H9 (cell line): ENCODE results near the gene TBC1D1. TPM values are rescaled to one million over a fixed set of nuclear protein-coding genes. Genes with fewer than 3 reads are reported as not detected.
A peak's percentile ranks its signal among the peaks of the same experiment; 100 is the strongest.

Experiments used
- DNase-seq: peaks from one replicate; pipeline ENCODE4 v3.0.0-alpha.2; 2017
- H2AFZ ChIP-seq: one replicate; pipeline ENCODE4 v1.6.1; 2013; ENCODE audit warnings: mild to moderate bottlenecking, low read length, control low read depth, moderate library complexity
- H2AK5ac ChIP-seq: 2 replicates; pipeline ENCODE4 v1.6.1; 2013; ENCODE audit warnings: low read length, control low read depth, mixed read lengths; ENCODE audit not compliant: insufficient read length
- H2BK120ac ChIP-seq: one replicate; pipeline ENCODE4 v1.6.1; 2013; ENCODE audit warnings: low read depth, mild to moderate bottlenecking, low read length, control low read depth, inconsistent platforms; ENCODE audit not compliant: poor library complexity, severe bottlenecking
- H2BK12ac ChIP-seq: 2 replicates; pipeline ENCODE4 v1.6.1; 2013; ENCODE audit warnings: low read length, control low read depth, mixed read lengths, low read depth; ENCODE audit not compliant: insufficient read length
- H2BK15ac ChIP-seq: 2 replicates; pipeline ENCODE4 v1.6.1; 2013; ENCODE audit warnings: low read depth, low read length, control low read depth
- H2BK20ac ChIP-seq: one replicate; pipeline ENCODE4 v1.6.1; 2013; ENCODE audit warnings: low read depth, mild to moderate bottlenecking, low read length, control low read depth, inconsistent platforms; ENCODE audit not compliant: poor library complexity, severe bottlenecking
- H2BK5ac ChIP-seq: 2 replicates; pipeline ENCODE4 v1.6.1; 2013; ENCODE audit warnings: low read length, control low read depth, mixed read lengths; ENCODE audit not compliant: insufficient read length
- H3K14ac ChIP-seq: 2 replicates; pipeline ENCODE4 v1.6.1; 2013; ENCODE audit warnings: low read length, control low read depth; ENCODE audit not compliant: insufficient read depth
- H3K18ac ChIP-seq: 2 replicates; pipeline ENCODE4 v1.6.1; 2013; ENCODE audit warnings: low read depth, mild to moderate bottlenecking, mixed read lengths, low read length, control low read depth; ENCODE audit not compliant: insufficient read length
- H3K23ac ChIP-seq: 2 replicates; pipeline ENCODE4 v1.6.1; 2013; ENCODE audit warnings: low read length, control low read depth, mixed read lengths, low read depth; ENCODE audit not compliant: insufficient read length
- H3K23me2 ChIP-seq: 2 replicates; pipeline ENCODE4 v1.6.1; 2013; ENCODE audit warnings: low read depth, mild to moderate bottlenecking, mixed read lengths, low read length, control low read depth; ENCODE audit not compliant: insufficient read length, poor library complexity, severe bottlenecking
- H3K27ac ChIP-seq: 2 replicates; pipeline ENCODE4 v1.5.1; 2013; ENCODE audit warnings: low read length, control low read depth, mixed read lengths, low read depth; ENCODE audit not compliant: insufficient read length
- H3K27me3 ChIP-seq: 2 replicates; pipeline ENCODE4 v1.6.1; 2013; ENCODE audit warnings: low read length, control low read depth, inconsistent platforms; ENCODE audit not compliant: insufficient read depth
- H3K4ac ChIP-seq: 2 replicates; pipeline ENCODE4 v1.6.1; 2013; ENCODE audit warnings: low read depth, mild to moderate bottlenecking, control low read depth, inconsistent platforms, low read length, moderate library complexity
- H3K4me1 ChIP-seq: 2 replicates; pipeline ENCODE4 v1.6.1; 2013; ENCODE audit warnings: low read length, control low read depth, inconsistent platforms; ENCODE audit not compliant: insufficient read depth
- H3K4me2 ChIP-seq: 2 replicates; pipeline ENCODE4 v1.6.1; 2013; ENCODE audit warnings: low read length, control low read depth, mixed read lengths; ENCODE audit not compliant: insufficient read length, insufficient read depth
- H3K56ac ChIP-seq: 2 replicates; pipeline ENCODE4 v1.6.1; 2013; ENCODE audit warnings: low read depth, mild to moderate bottlenecking, mixed read lengths, low read length, control low read depth; ENCODE audit not compliant: insufficient read length
- H3K79me1 ChIP-seq: 2 replicates; pipeline ENCODE4 v1.6.1; 2013; ENCODE audit warnings: low read depth, mild to moderate bottlenecking, moderate library complexity, low read length, control low read depth, inconsistent platforms; ENCODE audit not compliant: insufficient read depth, poor library complexity, severe bottlenecking
- H3K79me2 ChIP-seq: 2 replicates; pipeline ENCODE4 v1.6.1; 2013; ENCODE audit warnings: low read length, control low read depth, inconsistent platforms; ENCODE audit not compliant: insufficient read depth
- H3K9ac ChIP-seq: 2 replicates; pipeline ENCODE4 v1.6.1; 2013; ENCODE audit warnings: low read length, control low read depth, mixed read lengths; ENCODE audit not compliant: insufficient read length; ENCODE audit errors: extremely low read depth
- H3K9me3 ChIP-seq: one replicate; pipeline ENCODE4 v1.6.1; 2013; ENCODE audit warnings: low read depth, low read length, inconsistent platforms; ENCODE audit not compliant: control insufficient read depth
- H3T11ph ChIP-seq: one replicate; pipeline ENCODE4 v1.6.1; 2013; ENCODE audit warnings: mild to moderate bottlenecking, low read length, control low read depth, inconsistent platforms
- H4K20me1 ChIP-seq: one replicate; pipeline ENCODE4 v1.6.1; 2013; ENCODE audit not compliant: control insufficient read depth, insufficient read length, insufficient read depth
- H4K5ac ChIP-seq: 2 replicates; pipeline ENCODE4 v1.6.1; 2013; ENCODE audit warnings: low read depth, mild to moderate bottlenecking, mixed read lengths, low read length, control low read depth; ENCODE audit not compliant: insufficient read length
- H4K8ac ChIP-seq: replicated peaks from 2 replicates; pipeline ENCODE4 v1.6.1; 2013; ENCODE audit warnings: low read length, control low read depth, mixed read lengths, low read depth; ENCODE audit not compliant: insufficient read length
- H4K91ac ChIP-seq: 2 replicates; pipeline ENCODE4 v1.6.1; 2013; ENCODE audit warnings: low read depth, mild to moderate bottlenecking, moderate library complexity, mixed read lengths, low read length, control low read depth; ENCODE audit not compliant: insufficient read length
- H3K27ac Mint-ChIP-seq, 3 experiments: 2 replicates in 2 of 3; 3 replicates in 1 of 3; pipeline ENCODE4 v1.8.0; 2020 to 2021; ENCODE audit warnings: mixed read lengths in 3 of 3, mild to moderate bottlenecking in 1 of 3, moderate library complexity in 1 of 3
- H3K27me3 Mint-ChIP-seq: 2 replicates; pipeline ENCODE4 v1.8.0; 2021; ENCODE audit warnings: low read depth, mild to moderate bottlenecking, moderate library complexity, mixed read lengths
- H3K36me3 Mint-ChIP-seq, 3 experiments: 2 replicates in 2 of 3; 3 replicates in 1 of 3; pipeline ENCODE4 v1.8.0; 2020 to 2021; ENCODE audit warnings: low read depth in 3 of 3, mixed read lengths in 3 of 3; ENCODE audit not compliant: insufficient read depth in 1 of 3
- H3K4me1 Mint-ChIP-seq, 2 experiments: 2 replicates each; pipeline ENCODE4 v1.8.0; 2020; ENCODE audit warnings: mixed read lengths in 2 of 2
- H3K4me3 Mint-ChIP-seq, 2 experiments: 2 replicates in 1 of 2; 3 replicates in 1 of 2; pipeline ENCODE4 v1.8.0; 2020 to 2021; ENCODE audit warnings: mild to moderate bottlenecking in 2 of 2, mixed read lengths in 2 of 2, moderate library complexity in 1 of 2
- H3K9me3 Mint-ChIP-seq, 2 experiments: 2 replicates in 1 of 2; 3 replicates in 1 of 2; pipeline ENCODE4 v1.8.0; 2020; ENCODE audit warnings: mild to moderate bottlenecking in 2 of 2, mixed read lengths in 2 of 2, moderate library complexity in 1 of 2
- CTCF ChIP-seq: fragments of 200-600 bp; sonication (generic); conservative IDR thresholded peaks from 3 replicates; pipeline ENCODE4 v1.8.0; 2021; ENCODE audit warnings: antibody characterized with exemption, mild to moderate bottlenecking
- WGBS: extraction: QIAGEN DNeasy Blood & Tissue Kit; methylation state at CpG from one replicate; pipeline ENCODE4 v1.1.7; 2013; ENCODE audit warnings: missing lambda C conversion rate, low lambda C conversion rate, mixed read lengths; ENCODE audit not compliant: insufficient read length; ENCODE audit errors: extremely low coverage; 5-methylcytosine and 5-hydroxymethylcytosine counted together
- total RNA-seq: library from RNA; stranded (reverse); gene quantifications from 2 replicates; pipeline ENCODE4 v1.2.1, GENCODE V29; 2021

Gene TBC1D1
- total RNA-seq, 1 experiment from 2014 or later: 109 TPM

- no peak overlapping the region for H2AFZ ChIP-seq
- peaks cover 0 to 8% (median 3%) of the 10 kb centered on the region in 3 experiments; a peak in 3 of 7 replicates for H3K36me3 Mint-ChIP-seq
- H3K14ac ChIP-seq: no peak overlapping the region
- no peak overlapping the region for H4K8ac ChIP-seq
- H3K4me3 Mint-ChIP-seq: no peak overlapping the region
- no peaks in the 10 kb centered on the region for H3K9me3 Mint-ChIP-seq
- peaks cover 2% of the 10 kb centered on the region; the same call in 1 of the 2 replicates for H3K4me1 ChIP-seq
- H3T11ph ChIP-seq: no peak overlapping the region
- H3K27ac Mint-ChIP-seq: peak overlapping the region in 1 of 3 experiments; percentile 57; a peak in 2 of 7 replicates
- no peaks in the 10 kb centered on the region for H4K20me1 ChIP-seq
- H3K18ac ChIP-seq: no peak overlapping the region
- H3K9ac ChIP-seq: no peak overlapping the region
- DNase-seq: no peak
- no peak overlapping the region for H3K4me2 ChIP-seq
- no peak overlapping the region for H2BK20ac ChIP-seq
- no peak overlapping the region for H4K91ac ChIP-seq
- H3K27ac ChIP-seq: no peak overlapping the region
- no peak overlapping the region for H2BK5ac ChIP-seq
- H2AK5ac ChIP-seq: no peak overlapping the region
- peaks cover 4% of the 10 kb centered on the region; the same call in 1 of the 2 replicates for H3K79me2 ChIP-seq
- no peak for TF ChIP-seq CTCF
- no peaks in the 10 kb centered on the region for H3K79me1 ChIP-seq
- no peak overlapping the region for H2BK12ac ChIP-seq
- no peak overlapping the region for H2BK15ac ChIP-seq
- H3K9me3 ChIP-seq: no peaks in the 10 kb centered on the region
- no peak overlapping the region for H2BK120ac ChIP-seq
- H3K56ac ChIP-seq: no peak overlapping the region
- no peaks in the 10 kb centered on the region for H3K23me2 ChIP-seq
- no CpG with 5 or more reads among the region's 3 CpGs for WGBS
- H3K4me1 Mint-ChIP-seq: peaks cover 21 to 28% of the 10 kb centered on the region in 2 experiments
- H3K23ac ChIP-seq: no peak overlapping the region
- no peaks in the 10 kb centered on the region for H3K27me3 ChIP-seq
- no peak overlapping the region for H4K5ac ChIP-seq
- no peak overlapping the region for H3K4ac ChIP-seq
- no peaks in the 10 kb centered on the region for H3K27me3 Mint-ChIP-seq
Observed at GRCh38 chr4:38009949-38010348, 119.1 kb downstream of the TBC1D1 start.
